Measurements from ENCODE around the gene NBPF14. TPM values are rescaled to one million over a fixed set of nuclear protein-coding genes. Genes with fewer than 3 reads are reported as not detected.
A peak's percentile ranks its signal among the peaks of the same experiment; 100 is the strongest.

The NBPF14 gene
- total and polyA plus RNA-seq, 2 experiments from 2014 or later = 5.1 to 10.8 TPM

Small RNAs within 50 kb of the gene (small RNA-seq; reads per million reads assigned to genes)
- gene RF00003 (ENCODE audit: low replicate concordance) = 1.8 reads per million, percentile 79 among the genes with 10 or more reads in this experiment

Other genes starting within 250 kb of the NBPF14 start
- not detected in 2 replicates for gene PPIAL4G, start 112.7 kb downstream of the NBPF14 start, total RNA-seq (2014; rRNA removed; shearing (Covaris generic))
- gene PPIAL4G, start 112.7 kb downstream of the NBPF14 start, polyA plus RNA-seq (2016; fragmentation: Nextera tagmentation; extraction: Ambion mirVana) = 0.07 TPM in 1 of 2 replicates, not detected in the other
- 7.5 and 28.1 TPM in 2 replicates for gene NUDT4B, start 152.8 kb upstream of the NBPF14 start, total RNA-seq (2014; rRNA removed; shearing (Covaris generic))
- gene NUDT4B, start 152.8 kb upstream of the NBPF14 start, polyA plus RNA-seq (2016; fragmentation: Nextera tagmentation; extraction: Ambion mirVana) = not detected in 2 replicates
- gene PDE4DIP, start 248.4 kb upstream of the NBPF14 start, total RNA-seq (2014; rRNA removed; shearing (Covaris generic)) = 26.8 and 35.2 TPM in 2 replicates
- 12.9 and 16.5 TPM in 2 replicates for gene PDE4DIP, start 248.4 kb upstream of the NBPF14 start, polyA plus RNA-seq (2016; fragmentation: Nextera tagmentation; extraction: Ambion mirVana)

Data from GM23338 (cell line).